Keratinocyte (primary cell): ENCODE data around the gene XPOT.

Source experiments
- CTCF ChIP-seq, 3 experiments: IDR thresholded peaks in 1 of 3; conservative IDR thresholded peaks in 1 of 3; optimal IDR thresholded peaks in 1 of 3; 2 replicates in 2 of 3; 3 replicates in 1 of 3; pipeline versions ENCODE3 to v1.5.1; 2011; ENCODE audit warnings: low read length in 3 of 3, mild to moderate bottlenecking in 3 of 3, moderate library complexity in 2 of 3, control low read depth in 1 of 3, inconsistent platforms in 1 of 3; ENCODE audit not compliant: insufficient read depth in 2 of 3; ENCODE audit errors: extremely low read depth in 1 of 3
- EZH2 ChIP-seq: IDR thresholded peaks from one replicate; pipeline ENCODE4 v1.6.1; 2012; ENCODE audit warnings: inconsistent platforms, mild to moderate bottlenecking, low read length, moderate library complexity

GRCh38 chr12:64469455-64470142 lies 65.4 kb downstream of the XPOT start:
- TF ChIP-seq CTCF (optimal IDR thresholded peaks at IDR 0.05 in 1 of 3, IDR thresholded peaks at IDR 0.05 in 1 of 3, conservative IDR thresholded peaks at IDR 0.05 in 1 of 3; ENCODE audit: extremely low read depth in 1 of 3, insufficient read depth in 2 of 3, low read length in 3 of 3): no peak
- no peak for TF ChIP-seq EZH2
